Endodermal cell (in vitro differentiated cells): Measurements from ENCODE around the gene GM2A. TPM values are rescaled to one million over a fixed set of nuclear protein-coding genes. Genes with fewer than 3 reads are reported as not detected.

Source experiments
- DNase-seq: peaks from one replicate; pipeline ENCODE4 v3.0.0-alpha.2; 2017
- H3K27ac ChIP-seq: 2 replicates; pipeline ENCODE4 v1.5.1; 2013; ENCODE audit warnings: mild to moderate bottlenecking, low read depth, low read length, moderate library complexity
- H3K27me3 ChIP-seq: 2 replicates; pipeline ENCODE4 v1.6.1; 2013; ENCODE audit warnings: mild to moderate bottlenecking, low read length, moderate library complexity; ENCODE audit not compliant: insufficient read depth, control insufficient read depth, poor library complexity, severe bottlenecking
- H3K36me3 ChIP-seq: 2 replicates; pipeline ENCODE4 v1.7.0; 2013; ENCODE audit warnings: mild to moderate bottlenecking, low read length, moderate library complexity; ENCODE audit not compliant: control insufficient read depth, insufficient read depth
- H3K4me1 ChIP-seq: one replicate; pipeline ENCODE4 v1.7.0; 2013; ENCODE audit warnings: low read length; ENCODE audit not compliant: control insufficient read depth, insufficient read depth
- H3K4me3 ChIP-seq: 2 replicates; pipeline ENCODE4 v1.5.1; 2013; ENCODE audit warnings: mild to moderate bottlenecking, low read length, moderate library complexity
- H3K9ac ChIP-seq: 2 replicates; pipeline ENCODE4 v1.6.1; 2013; ENCODE audit warnings: mild to moderate bottlenecking, low read length, moderate library complexity; ENCODE audit not compliant: poor library complexity, severe bottlenecking; ENCODE audit errors: extremely low read depth
- H3K9me3 ChIP-seq: 2 replicates; pipeline ENCODE4 v1.6.1; 2013; ENCODE audit warnings: mild to moderate bottlenecking, low read length, moderate library complexity; ENCODE audit not compliant: control insufficient read depth
- H3K27ac Mint-ChIP-seq: 2 replicates; pipeline ENCODE4 v1.8.0; 2020; ENCODE audit warnings: mixed read lengths
- H3K27me3 Mint-ChIP-seq: 2 replicates; pipeline ENCODE4 v1.8.0; 2021; ENCODE audit warnings: mild to moderate bottlenecking, mixed read lengths; ENCODE audit not compliant: insufficient read depth
- H3K36me3 Mint-ChIP-seq: 2 replicates; pipeline ENCODE4 v1.8.0; 2020; ENCODE audit warnings: low read depth, mixed read lengths
- H3K4me1 Mint-ChIP-seq: 2 replicates; pipeline ENCODE4 v1.8.0; 2020; ENCODE audit warnings: mixed read lengths
- H3K4me3 Mint-ChIP-seq: 2 replicates; pipeline ENCODE4 v1.8.0; 2020; ENCODE audit warnings: mild to moderate bottlenecking, moderate library complexity, mixed read lengths
- H3K9me3 Mint-ChIP-seq: 2 replicates; pipeline ENCODE4 v1.8.0; 2020; ENCODE audit warnings: mild to moderate bottlenecking, mixed read lengths
- WGBS, 2 experiments: methylation state at CpG; one replicate each; pipeline versions ENCODE4 v1.1.5 to v1.1.7; 2013; ENCODE audit warnings: missing lambda C conversion rate in 2 of 2, mixed read lengths in 1 of 2; ENCODE audit not compliant: insufficient coverage in 1 of 2, insufficient read length in 1 of 2; 5-methylcytosine and 5-hydroxymethylcytosine counted together
- total RNA-seq, 2 donors: library from RNA; stranded (reverse); fragmentation: NEBNext Ultra II Directional in 1 of 2; extraction: Animal tissue kit (Norgen Biotek cat#: 25700) in 1 of 2; gene quantifications; 2 replicates in 1 of 2; 3 replicates in 1 of 2; pipeline ENCODE4 v1.2.1, GENCODE V29; 2021
- TF ChIP-seq, protein P1 (sequence below): fragments of 200-600 bp; sonication (generic); conservative IDR thresholded peaks from 2 replicates; pipeline ENCODE4 v1.5.0; 2021; ENCODE audit warnings: antibody characterized with exemption, mild to moderate bottlenecking

The GM2A gene
- total RNA-seq, 2 donors from 2014 or later = 40.7 to 55.2 TPM

DNA sequence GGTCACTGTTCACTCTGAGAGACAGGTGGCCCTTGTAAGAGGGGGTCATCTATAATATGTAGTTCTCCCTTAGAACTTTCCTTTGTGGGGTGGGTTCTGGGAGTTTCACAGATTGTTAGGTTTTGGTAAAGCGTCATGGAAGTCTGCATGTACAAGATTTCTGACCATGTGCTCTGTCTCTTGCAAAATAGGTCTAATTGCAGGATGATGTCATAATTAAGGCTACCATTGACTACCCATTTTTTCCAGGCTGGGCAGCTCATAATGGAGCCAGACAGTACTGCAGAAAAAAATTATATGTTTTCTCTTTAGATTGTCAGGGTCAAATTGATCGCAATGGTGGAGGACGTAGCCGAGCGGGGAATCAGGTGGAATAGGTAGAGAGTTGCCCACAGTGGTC is 3.7 kb upstream of the GM2A start:
- Histone ChIP-seq H3K36me3 (no peaks in the 10 kb centered on the region), H3K4me1 (no peaks in the 10 kb centered on the region), H3K27ac (no peak overlapping the region), H3K9ac (no peak overlapping the region), H3K9me3 (no peaks in the 10 kb centered on the region), H3K27me3 (no peaks in the 10 kb centered on the region), H3K4me3 (no peak overlapping the region)
- H3K4me1 Mint-ChIP-seq = peaks cover 33% of the 10 kb centered on the region
- no peak for DNase-seq
- H3K36me3 Mint-ChIP-seq = no peaks in the 10 kb centered on the region
- 76 to 100% methylated on average over 3 to 5 of the region's 5 CpGs for WGBS, 2 experiments
- H3K27ac Mint-ChIP-seq = no peak overlapping the region
- peaks cover 1% of the 10 kb centered on the region for H3K27me3 Mint-ChIP-seq
- no peak overlapping the region for H3K4me3 Mint-ChIP-seq
- TF ChIP-seq, protein P1, sequence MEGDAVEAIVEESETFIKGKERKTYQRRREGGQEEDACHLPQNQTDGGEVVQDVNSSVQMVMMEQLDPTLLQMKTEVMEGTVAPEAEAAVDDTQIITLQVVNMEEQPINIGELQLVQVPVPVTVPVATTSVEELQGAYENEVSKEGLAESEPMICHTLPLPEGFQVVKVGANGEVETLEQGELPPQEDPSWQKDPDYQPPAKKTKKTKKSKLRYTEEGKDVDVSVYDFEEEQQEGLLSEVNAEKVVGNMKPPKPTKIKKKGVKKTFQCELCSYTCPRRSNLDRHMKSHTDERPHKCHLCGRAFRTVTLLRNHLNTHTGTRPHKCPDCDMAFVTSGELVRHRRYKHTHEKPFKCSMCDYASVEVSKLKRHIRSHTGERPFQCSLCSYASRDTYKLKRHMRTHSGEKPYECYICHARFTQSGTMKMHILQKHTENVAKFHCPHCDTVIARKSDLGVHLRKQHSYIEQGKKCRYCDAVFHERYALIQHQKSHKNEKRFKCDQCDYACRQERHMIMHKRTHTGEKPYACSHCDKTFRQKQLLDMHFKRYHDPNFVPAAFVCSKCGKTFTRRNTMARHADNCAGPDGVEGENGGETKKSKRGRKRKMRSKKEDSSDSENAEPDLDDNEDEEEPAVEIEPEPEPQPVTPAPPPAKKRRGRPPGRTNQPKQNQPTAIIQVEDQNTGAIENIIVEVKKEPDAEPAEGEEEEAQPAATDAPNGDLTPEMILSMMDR = no peak
- no peaks in the 10 kb centered on the region for H3K9me3 Mint-ChIP-seq

- Histone ChIP-seq H3K9me3 (no peaks in the 10 kb centered on the region), H3K27ac (no peak overlapping the region), H3K27me3 (no peaks in the 10 kb centered on the region), H3K4me1 (no peaks in the 10 kb centered on the region), H3K9ac (no peak overlapping the region), H3K36me3 (no peaks in the 10 kb centered on the region), H3K4me3 (no peak overlapping the region)
- TF ChIP-seq, protein P1 = peak; percentile 28
- WGBS, 2 experiments = 81 to 84% methylated on average over 7 to 9 of the region's 10 CpGs
- no peak overlapping the region for H3K4me3 Mint-ChIP-seq
- no peak overlapping the region for H3K27ac Mint-ChIP-seq
- H3K9me3 Mint-ChIP-seq = no peaks in the 10 kb centered on the region
- DNase-seq = peak; percentile 60
- H3K4me1 Mint-ChIP-seq = peaks cover 36% of the 10 kb centered on the region
- H3K36me3 Mint-ChIP-seq = no peaks in the 10 kb centered on the region
- peaks cover 1% of the 10 kb centered on the region for H3K27me3 Mint-ChIP-seq
Measured at GRCh38 chr5:151250346-151251000, 2.5 kb upstream of the GM2A start.

DNA sequence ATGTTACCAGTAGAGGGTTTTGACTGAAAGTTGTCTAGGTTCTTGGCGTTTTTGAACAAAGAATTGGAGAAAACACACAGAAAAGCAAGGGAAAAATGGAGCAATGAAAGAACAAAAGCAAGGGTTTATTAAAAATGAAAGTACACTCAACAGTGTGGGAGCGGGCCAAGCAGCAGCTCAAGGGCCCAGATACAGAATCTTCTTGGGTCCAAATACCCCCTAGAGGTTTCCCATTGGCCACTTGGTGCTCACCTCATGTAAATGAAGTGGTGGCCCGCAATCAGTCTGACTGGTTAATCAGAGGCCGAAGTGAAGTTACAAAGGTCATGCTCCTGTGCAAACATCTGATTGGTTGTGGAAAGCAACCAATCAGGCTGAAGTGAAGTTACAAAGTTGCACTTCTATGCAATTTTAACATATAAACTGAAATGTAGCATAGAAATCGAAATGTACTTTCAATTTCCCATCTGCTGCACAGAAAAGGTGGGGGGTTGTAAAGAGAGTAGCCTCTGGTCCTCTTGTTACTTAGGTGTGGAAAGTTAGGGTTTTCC is 1.9 kb upstream of the GM2A start:
- Mint-ChIP-seq H3K9me3 (no peaks in the 10 kb centered on the region), H3K27me3 (no peaks in the 10 kb centered on the region), H3K36me3 (no peaks in the 10 kb centered on the region), H3K27ac (no peak overlapping the region), H3K4me1 (peaks cover 36% of the 10 kb centered on the region), H3K4me3 (no peak overlapping the region)
- no peak overlapping the region for H3K27ac ChIP-seq
- H3K36me3 ChIP-seq = no peaks in the 10 kb centered on the region
- H3K4me3 ChIP-seq = no peak overlapping the region
- DNase-seq = no peak
- TF ChIP-seq, protein P1 = no peak
- no peak overlapping the region for H3K9ac ChIP-seq
- no peaks in the 10 kb centered on the region for H3K9me3 ChIP-seq
- H3K27me3 ChIP-seq = no peaks in the 10 kb centered on the region
- no peaks in the 10 kb centered on the region for H3K4me1 ChIP-seq
- 91 to 97% methylated on average over 5 of the region's 5 CpGs for WGBS, 2 experiments
